ENCODE measurements around the gene GPR82. TPM values are rescaled to one million over a fixed set of nuclear protein-coding genes. Genes with fewer than 3 reads are reported as not detected.

The GPR82 gene
- total and polyA plus RNA-seq, 7 donors = under 0.01 to 2.1 (median 0.49) TPM; not detected in 1

DNA sequence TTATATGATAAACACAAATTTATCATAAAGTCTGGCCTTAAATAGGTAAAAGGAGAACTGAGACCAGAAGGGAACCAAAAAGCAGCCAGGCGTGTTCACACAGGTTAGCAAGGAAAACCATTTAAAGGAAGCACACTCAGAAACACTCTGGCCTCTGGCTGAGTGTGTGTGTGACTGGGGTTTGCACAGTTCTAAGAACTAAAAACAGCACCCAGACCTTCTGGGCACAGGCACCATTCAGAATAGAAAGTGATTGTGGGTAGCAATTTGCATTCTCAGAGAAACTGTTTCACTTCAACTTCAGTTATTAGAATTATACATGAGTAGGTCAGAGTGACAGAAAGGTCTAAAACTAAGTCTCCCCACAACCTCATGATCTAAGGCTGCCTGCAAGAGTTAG is 10.0 kb downstream of the GPR82 start:
- Histone ChIP-seq H3K9me3 (no peaks in the 10 kb centered on the region), H3K27me3 (no peaks in the 10 kb centered on the region), H3K27ac (no peak overlapping the region), H3K4me1 (no peaks in the 10 kb centered on the region), H3K4me3 (no peak overlapping the region), H3K36me3 (no peaks in the 10 kb centered on the region)
- 40 to 92% methylated on average over 1 of the region's 1 CpG for WGBS, 2 donors
- intact Hi-C loops (cut with DNase I) = no loop called here
- DNase-seq = no peak
- TF ChIP-seq, protein P1, sequence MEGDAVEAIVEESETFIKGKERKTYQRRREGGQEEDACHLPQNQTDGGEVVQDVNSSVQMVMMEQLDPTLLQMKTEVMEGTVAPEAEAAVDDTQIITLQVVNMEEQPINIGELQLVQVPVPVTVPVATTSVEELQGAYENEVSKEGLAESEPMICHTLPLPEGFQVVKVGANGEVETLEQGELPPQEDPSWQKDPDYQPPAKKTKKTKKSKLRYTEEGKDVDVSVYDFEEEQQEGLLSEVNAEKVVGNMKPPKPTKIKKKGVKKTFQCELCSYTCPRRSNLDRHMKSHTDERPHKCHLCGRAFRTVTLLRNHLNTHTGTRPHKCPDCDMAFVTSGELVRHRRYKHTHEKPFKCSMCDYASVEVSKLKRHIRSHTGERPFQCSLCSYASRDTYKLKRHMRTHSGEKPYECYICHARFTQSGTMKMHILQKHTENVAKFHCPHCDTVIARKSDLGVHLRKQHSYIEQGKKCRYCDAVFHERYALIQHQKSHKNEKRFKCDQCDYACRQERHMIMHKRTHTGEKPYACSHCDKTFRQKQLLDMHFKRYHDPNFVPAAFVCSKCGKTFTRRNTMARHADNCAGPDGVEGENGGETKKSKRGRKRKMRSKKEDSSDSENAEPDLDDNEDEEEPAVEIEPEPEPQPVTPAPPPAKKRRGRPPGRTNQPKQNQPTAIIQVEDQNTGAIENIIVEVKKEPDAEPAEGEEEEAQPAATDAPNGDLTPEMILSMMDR (IDR thresholded peaks at IDR 0.05) = no peak
- no peak for TF ChIP-seq EP300 (IDR thresholded peaks at IDR 0.05)
- no peak for TF ChIP-seq POLR2AphosphoS5 (IDR thresholded peaks at IDR 0.05)
- no peak for TF ChIP-seq POLR2A (IDR thresholded peaks at IDR 0.05)

DNA sequence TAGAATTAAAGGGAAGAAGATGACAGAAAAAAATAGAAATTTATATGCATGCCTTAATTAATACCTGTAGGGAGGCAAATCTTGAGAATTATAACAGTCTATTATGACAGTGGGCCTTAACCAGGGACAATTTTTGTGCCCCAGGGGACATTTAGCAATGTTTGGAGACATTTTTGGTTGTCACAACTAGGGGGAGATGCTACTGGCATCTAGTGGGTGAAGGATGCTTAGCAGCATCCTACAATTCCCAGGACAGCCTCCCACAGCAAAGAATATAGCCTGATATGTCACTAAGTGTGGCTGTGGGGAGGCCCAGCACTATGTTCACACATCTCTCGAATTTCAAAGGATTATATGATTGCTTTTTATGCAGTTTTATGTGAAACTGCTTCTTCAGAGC is 10.5 kb downstream of the GPR82 start:
- TF ChIP-seq EP300 (IDR thresholded peaks at IDR 0.05) = no peak
- TF ChIP-seq, protein P1 (IDR thresholded peaks at IDR 0.05) = peak in 1 of 4 experiments; percentile 15
- Histone ChIP-seq H3K9me3 (no peaks in the 10 kb centered on the region), H3K27ac (no peak overlapping the region), H3K27me3 (no peaks in the 10 kb centered on the region), H3K4me3 (no peak overlapping the region), H3K4me1 (no peaks in the 10 kb centered on the region), H3K36me3 (no peaks in the 10 kb centered on the region)
- 30 to 35% methylated on average over 1 of the region's 1 CpG for WGBS, 2 donors
- no peak for DNase-seq
- intact Hi-C loops (cut with DNase I) = no loop called here

DNA sequence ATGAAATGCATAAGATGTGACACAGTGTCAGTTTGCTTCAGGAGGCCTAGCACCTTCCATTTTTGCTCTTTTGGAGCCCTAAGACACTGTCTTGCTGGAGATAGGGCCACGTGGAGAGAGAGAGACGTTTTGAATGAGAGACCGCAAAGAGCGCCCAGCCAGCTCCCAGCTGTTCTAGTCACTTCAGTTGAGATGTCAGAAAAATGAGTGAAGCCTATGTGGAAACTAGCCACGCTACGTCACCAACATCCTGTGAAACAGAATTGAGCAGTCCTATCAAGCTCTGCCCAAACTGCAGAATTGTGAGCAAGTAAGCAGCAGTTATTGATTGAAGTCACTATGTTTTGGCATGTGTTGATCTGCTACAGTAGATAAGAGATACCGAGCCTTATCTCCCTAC is 13.1 kb downstream of the GPR82 start:
- intact Hi-C loops (cut with DNase I) = no loop called here
- H3K4me1 ChIP-seq = no peaks in the 10 kb centered on the region
- WGBS, 2 donors = 66 to 80% methylated on average over 7 of the region's 7 CpGs

DNA sequence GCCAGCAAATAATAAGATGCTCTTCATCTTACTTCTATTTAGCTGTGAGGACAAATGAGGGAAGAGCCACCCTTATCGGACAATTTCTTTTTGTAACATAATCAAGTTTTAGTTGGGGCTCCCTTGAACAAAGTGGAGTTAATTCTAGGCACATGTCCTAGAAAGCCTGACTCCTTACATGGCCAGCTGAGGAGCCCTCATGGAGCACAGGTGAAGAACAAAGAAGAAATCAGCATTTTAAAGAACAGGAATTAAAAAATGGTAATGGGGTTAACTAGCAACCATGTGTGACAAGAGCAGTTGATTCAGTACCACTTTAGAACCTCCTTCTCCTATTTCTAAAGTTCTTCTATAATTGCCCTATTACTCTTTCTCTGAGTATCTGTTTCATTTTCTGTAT is 15.9 kb downstream of the GPR82 start:
- Histone ChIP-seq H3K27me3 (no peaks in the 10 kb centered on the region), H3K4me1 (no peaks in the 10 kb centered on the region), H3K4me3 (no peak overlapping the region), H3K9me3 (no peaks in the 10 kb centered on the region), H3K27ac (no peak overlapping the region), H3K36me3 (no peaks in the 10 kb centered on the region)
- TF ChIP-seq EP300 (IDR thresholded peaks at IDR 0.05) (no peak), POLR2AphosphoS5 (IDR thresholded peaks at IDR 0.05) (no peak), POLR2A (IDR thresholded peaks at IDR 0.05) (no peak)
- TF ChIP-seq, protein P1 (IDR thresholded peaks at IDR 0.05) = no peak
- intact Hi-C loops (cut with DNase I) = no loop called here
- DNase-seq = no peak
- 97 to 100% methylated on average over 1 of the region's 1 CpG for WGBS, 2 donors

More for the DNA sequence above, 13.1 kb downstream of the GPR82 start:
- no peaks in the 10 kb centered on the region for H3K9me3 ChIP-seq
- no peaks in the 10 kb centered on the region for H3K27me3 ChIP-seq
- no peak overlapping the region for H3K4me3 ChIP-seq
- no peak for DNase-seq
- TF ChIP-seq POLR2AphosphoS5 (IDR thresholded peaks at IDR 0.05) = no peak
- TF ChIP-seq, protein P1 (IDR thresholded peaks at IDR 0.05) = no peak
- TF ChIP-seq EP300 (IDR thresholded peaks at IDR 0.05) = no peak
- H3K27ac ChIP-seq = no peak overlapping the region
- H3K36me3 ChIP-seq = no peaks in the 10 kb centered on the region

DNA sequence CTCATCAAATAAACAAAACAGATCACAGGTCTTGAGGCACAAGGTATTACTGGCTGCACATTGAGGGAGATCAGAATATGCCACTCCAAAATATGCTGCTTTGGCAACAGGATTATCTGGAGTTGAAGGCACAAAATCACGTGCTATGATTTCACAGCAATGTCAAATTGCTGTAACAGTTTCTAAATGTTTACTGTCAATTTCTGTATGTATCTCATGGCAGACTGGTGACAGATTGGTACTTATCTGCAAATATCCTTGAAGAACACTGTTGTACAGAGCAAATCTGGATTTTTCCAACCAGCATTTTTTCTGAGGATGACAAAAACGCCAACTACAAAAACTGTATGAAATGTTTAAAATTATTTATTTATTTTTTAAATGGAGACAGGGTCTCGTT is 26.7 kb downstream of the GPR82 start:
- Histone ChIP-seq H3K9me3 (no peaks in the 10 kb centered on the region), H3K4me1 (no peaks in the 10 kb centered on the region), H3K4me3 (no peak overlapping the region), H3K36me3 (no peaks in the 10 kb centered on the region), H3K27me3 (no peaks in the 10 kb centered on the region), H3K27ac (no peak overlapping the region)
- WGBS, 2 donors = 88 to 92% methylated on average over 3 of the region's 3 CpGs
- TF ChIP-seq, protein P1 (IDR thresholded peaks at IDR 0.05) = no peak
- TF ChIP-seq POLR2AphosphoS5 (IDR thresholded peaks at IDR 0.05) = no peak
- TF ChIP-seq POLR2A (IDR thresholded peaks at IDR 0.05) = no peak
- TF ChIP-seq EP300 (IDR thresholded peaks at IDR 0.05) = no peak
- no peak for DNase-seq
- intact Hi-C loops (cut with DNase I) = no loop called here
